ENCODE measurements around the gene PRICKLE1. TPM values are rescaled to one million over a fixed set of nuclear protein-coding genes. Genes with fewer than 3 reads are reported as not detected.

PRICKLE1 gene
- total and polyA plus RNA-seq, 9 of the 15 experiments (the other 6 are each of a cell fraction or from before 2014, with no cell fraction given), result 0.22 to 0.85 (median 0.31) TPM

GRCh38 chr12:42444192-42444943, 145.2 kb downstream of the PRICKLE1 start (continued):
- 0 out of 4 replicates have a peak, but pooled peaks of 1 of the 2 experiments have one; percentile 21 for TF ChIP-seq MNT (conservative IDR thresholded peaks at IDR 0.05)
- 0 out of 2 replicates have a peak, but pooled peaks have one; percentile 12 for TF ChIP-seq GATAD2A (IDR thresholded peaks at IDR 0.05)
- no peak for TF ChIP-seq PBX2 (CRISPR knock-in tag; IDR thresholded peaks at IDR 0.05; ENCODE audit: low read depth)
- TF ChIP-seq PBX2 (tag; conservative IDR thresholded peaks at IDR 0.05; ENCODE audit: low read depth), result peak; percentile 47
- TF ChIP-seq NFXL1 (CRISPR knock-in tag; IDR thresholded peaks at IDR 0.05), result no peak
- no peak for TF ChIP-seq NR4A1 (CRISPR knock-in tag; IDR thresholded peaks at IDR 0.05)
- no peak for TF ChIP-seq NR4A1 (tag; IDR thresholded peaks at IDR 0.05)
- no peak for TF ChIP-seq ARNT (IDR thresholded peaks at IDR 0.05)
- TF ChIP-seq EGR1 (conservative IDR thresholded peaks at IDR 0.05), result 0 out of 2 replicates have a peak, but pooled peaks have one; percentile 11
- peak; percentile 64; the same call in 1 of the 2 replicates for TF ChIP-seq EP300 (IDR thresholded peaks at IDR 0.05; ENCODE audit: low read length)
- TF ChIP-seq CTBP1 (IDR thresholded peaks at IDR 0.05; ENCODE audit: borderline replicate concordance), result peak; percentile 60; the same call in 1 of the 2 replicates
